ENCODE data around the gene KLHL29.

KLHL29 gene

GRCh38 chr2:23588508-23589201 lies 203.7 kb downstream of the KLHL29 start:
- Histone ChIP-seq H3K36me3 (no peaks in the 10 kb centered on the region), H3K4me1 (0 out of 2 replicates have a peak, but pooled peaks cover 2% of the 10 kb centered on the region), H3K27me3 (no peaks in the 10 kb centered on the region), H3K4me3 (ENCODE audit: low read depth, low read length) (no peak overlapping the region), H3K9me3 (no peaks in the 10 kb centered on the region)
- no peak for TF ChIP-seq CTCF (IDR thresholded peaks at IDR 0.05; ENCODE audit: low read depth, low read length)
- no peak for DNase-seq

- peaks cover 2% of the 10 kb centered on the region; the same call in 1 of the 2 replicates for H3K4me1 ChIP-seq
- H3K4me3 ChIP-seq (ENCODE audit: low read depth, low read length), result no peak overlapping the region
- DNase-seq, result no peak
- H3K36me3 ChIP-seq, result no peaks in the 10 kb centered on the region
- no peaks in the 10 kb centered on the region for H3K27me3 ChIP-seq
- no peaks in the 10 kb centered on the region for H3K9me3 ChIP-seq
- no peak for TF ChIP-seq CTCF (IDR thresholded peaks at IDR 0.05; ENCODE audit: low read depth, low read length)
Observed at GRCh38 chr2:23589220-23589647, 204.3 kb downstream of the KLHL29 start.

GRCh38 chr2:23589739-23590138 lies 204.8 kb downstream of the KLHL29 start:
- no peaks in the 10 kb centered on the region for H3K27me3 ChIP-seq
- no peaks in the 10 kb centered on the region for H3K36me3 ChIP-seq
- no peak for DNase-seq
- no peak overlapping the region for H3K4me3 ChIP-seq (ENCODE audit: low read depth, low read length)
- peaks cover 6% of the 10 kb centered on the region for H3K4me1 ChIP-seq
- TF ChIP-seq CTCF (IDR thresholded peaks at IDR 0.05; ENCODE audit: low read depth, low read length), result no peak
- H3K9me3 ChIP-seq, result no peaks in the 10 kb centered on the region

- TF ChIP-seq CTCF (IDR thresholded peaks at IDR 0.05; ENCODE audit: low read depth, low read length), result no peak
- no peak for DNase-seq
- no peaks in the 10 kb centered on the region for H3K9me3 ChIP-seq
- no peaks in the 10 kb centered on the region for H3K27me3 ChIP-seq
- no peak overlapping the region for H3K4me3 ChIP-seq (ENCODE audit: low read depth, low read length)
- H3K36me3 ChIP-seq, result no peaks in the 10 kb centered on the region
- H3K4me1 ChIP-seq, result peaks cover 10% of the 10 kb centered on the region
Observed at GRCh38 chr2:23590241-23590869, 205.4 kb downstream of the KLHL29 start.

- Histone ChIP-seq H3K4me1 (peaks cover 18% of the 10 kb centered on the region), H3K27me3 (no peaks in the 10 kb centered on the region), H3K4me3 (ENCODE audit: low read depth, low read length) (no peak overlapping the region), H3K36me3 (no peaks in the 10 kb centered on the region), H3K9me3 (no peaks in the 10 kb centered on the region)
- TF ChIP-seq CTCF (IDR thresholded peaks at IDR 0.05; ENCODE audit: low read depth, low read length), result no peak
- no peak for DNase-seq
Observed at GRCh38 chr2:23591111-23591510, 206.1 kb downstream of the KLHL29 start.

- TF ChIP-seq CTCF (IDR thresholded peaks at IDR 0.05; ENCODE audit: low read depth, low read length), result no peak
- no peak overlapping the region for H3K4me3 ChIP-seq (ENCODE audit: low read depth, low read length)
- no peak for DNase-seq
- H3K27me3 ChIP-seq, result no peaks in the 10 kb centered on the region
- no peaks in the 10 kb centered on the region for H3K9me3 ChIP-seq
- peaks cover 25% of the 10 kb centered on the region for H3K4me1 ChIP-seq
- no peaks in the 10 kb centered on the region for H3K36me3 ChIP-seq
Observed at GRCh38 chr2:23592061-23592685, 207.2 kb downstream of the KLHL29 start.
